HG03280 (cell line): Measurements from ENCODE around the gene TSPAN11.

ENCODE experiments used
- ATAC-seq: cut with Tn5 transposase; IDR thresholded peaks from one replicate; pipeline ENCODE4 v1.9.1; 2021; ENCODE audit warnings: mild to moderate bottlenecking, moderate library complexity; ENCODE audit not compliant: unreplicated experiment

TSPAN11 gene

GRCh38 chr12:31037931-31038330 is 111.4 kb downstream of the TSPAN11 start:
- ATAC-seq, result no peak

- ATAC-seq, result no peak
These were observed 114.6 kb downstream of the TSPAN11 start for GRCh38 chr12:31041033-31041564.
